Naive B cell (primary cell): ENCODE measurements around the gene THRAP3. TPM values are rescaled to one million over a fixed set of nuclear protein-coding genes. Genes with fewer than 3 reads are reported as not detected.
A peak's percentile ranks its signal among the peaks of the same experiment; 100 is the strongest.

Experiments
- ATAC-seq, 2 donors: fragments of 150-1000 bp; cut with Tn5 transposase; 2 replicates each; pipeline ENCODE4 v1.10.0; 2021; ENCODE audit warnings: low read depth in 2 of 2, mild to moderate bottlenecking in 2 of 2, moderate library complexity in 2 of 2
- DNase-seq: peaks from one replicate; pipeline ENCODE4 v3.0.0; 2022
- H3K27ac Mint-ChIP-seq, 6 donors: one replicate each; pipeline ENCODE4 v1.8.0; 2020 to 2022; ENCODE audit warnings: mild to moderate bottlenecking in 6 of 6, mixed read lengths in 6 of 6, moderate library complexity in 5 of 6, inconsistent platforms in 2 of 6
- H3K27me3 Mint-ChIP-seq, 3 donors: one replicate each; pipeline ENCODE4 v1.8.0; 2021 to 2022; ENCODE audit warnings: mixed read lengths in 3 of 3, mild to moderate bottlenecking in 1 of 3
- H3K36me3 Mint-ChIP-seq, 2 donors: one replicate each; pipeline ENCODE4 v1.8.0; 2020 to 2022; ENCODE audit warnings: mixed read lengths in 2 of 2, inconsistent platforms in 1 of 2, mild to moderate bottlenecking in 1 of 2
- H3K4me1 Mint-ChIP-seq, 3 donors: one replicate each; pipeline ENCODE4 v1.8.0; 2020 to 2022; ENCODE audit warnings: mixed read lengths in 3 of 3, inconsistent platforms in 1 of 3, mild to moderate bottlenecking in 1 of 3, moderate library complexity in 1 of 3
- H3K4me3 Mint-ChIP-seq, 8 donors: one replicate each; pipeline ENCODE4 v1.8.0; 2020 to 2022; ENCODE audit warnings: mild to moderate bottlenecking in 8 of 8, mixed read lengths in 8 of 8, moderate library complexity in 8 of 8, inconsistent platforms in 2 of 8
- H3K9me3 Mint-ChIP-seq, 7 donors: one replicate each; pipeline ENCODE4 v1.8.0; 2020 to 2022; ENCODE audit warnings: mixed read lengths in 7 of 7, mild to moderate bottlenecking in 5 of 7, inconsistent platforms in 2 of 7, moderate library complexity in 1 of 7
- polyA plus RNA-seq, 6 donors: library from polyadenylated mRNA; unstranded; fragments of 300-500 nt; fragmentation: Illumina TruSeq; gene quantifications; one replicate each; pipeline ENCODE4 v1.2.3, GENCODE V29; 2021; ENCODE audit warnings: low read depth in 6 of 6

THRAP3 gene
- polyA plus RNA-seq, 6 donors from 2014 or later, result 109 to 142 (median 131) TPM

DNA sequence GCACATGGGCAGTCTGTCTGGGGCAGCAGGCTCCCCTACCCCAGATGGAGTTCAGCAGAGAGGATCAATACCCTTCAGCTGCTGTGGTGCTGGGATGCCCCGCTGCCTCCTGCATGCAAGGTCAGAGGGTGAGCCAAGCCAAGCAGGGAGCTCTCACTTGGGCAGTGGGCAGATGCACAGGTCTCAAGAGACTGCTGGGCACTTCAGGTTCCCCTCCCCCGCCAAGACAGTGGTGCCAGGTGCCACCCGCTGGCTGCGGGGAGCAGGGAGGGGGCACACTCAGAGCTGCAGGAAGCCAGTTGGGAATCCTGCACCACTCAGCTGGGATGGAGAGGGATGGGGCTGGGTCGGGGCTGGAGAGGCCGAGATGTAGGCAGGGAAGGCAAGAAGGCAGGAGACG, 115.0 kb downstream of the THRAP3 start:
- no peak overlapping the region for H3K4me3 Mint-ChIP-seq

GRCh38 chr1:36339615-36340014, 115.4 kb downstream of the THRAP3 start:
- Mint-ChIP-seq H3K27me3 (no peaks in the 10 kb centered on the region), H3K27ac (peak overlapping the region in 1 of 6 donors; percentile 33), H3K36me3 (peaks cover 0 to 13% of the 10 kb centered on the region in 2 donors), H3K4me3 (no peak overlapping the region), H3K4me1 (peaks cover 4 to 21% (median 16%) of the 10 kb centered on the region in 3 donors), H3K9me3 (no peaks in the 10 kb centered on the region)
- ATAC-seq (no peak), DNase-seq (no peak)

More for the DNA sequence above, 115.0 kb downstream of the THRAP3 start:
- ATAC-seq, result no peak
- Mint-ChIP-seq H3K4me1 (peaks cover 4 to 21% (median 16%) of the 10 kb centered on the region in 3 donors), H3K27me3 (no peaks in the 10 kb centered on the region), H3K27ac (peak overlapping the region in 2 of 6 donors; percentile 33 to 34), H3K36me3 (peaks cover 0 to 12% of the 10 kb centered on the region in 2 donors), H3K9me3 (no peaks in the 10 kb centered on the region)
- DNase-seq, result no peak

DNA sequence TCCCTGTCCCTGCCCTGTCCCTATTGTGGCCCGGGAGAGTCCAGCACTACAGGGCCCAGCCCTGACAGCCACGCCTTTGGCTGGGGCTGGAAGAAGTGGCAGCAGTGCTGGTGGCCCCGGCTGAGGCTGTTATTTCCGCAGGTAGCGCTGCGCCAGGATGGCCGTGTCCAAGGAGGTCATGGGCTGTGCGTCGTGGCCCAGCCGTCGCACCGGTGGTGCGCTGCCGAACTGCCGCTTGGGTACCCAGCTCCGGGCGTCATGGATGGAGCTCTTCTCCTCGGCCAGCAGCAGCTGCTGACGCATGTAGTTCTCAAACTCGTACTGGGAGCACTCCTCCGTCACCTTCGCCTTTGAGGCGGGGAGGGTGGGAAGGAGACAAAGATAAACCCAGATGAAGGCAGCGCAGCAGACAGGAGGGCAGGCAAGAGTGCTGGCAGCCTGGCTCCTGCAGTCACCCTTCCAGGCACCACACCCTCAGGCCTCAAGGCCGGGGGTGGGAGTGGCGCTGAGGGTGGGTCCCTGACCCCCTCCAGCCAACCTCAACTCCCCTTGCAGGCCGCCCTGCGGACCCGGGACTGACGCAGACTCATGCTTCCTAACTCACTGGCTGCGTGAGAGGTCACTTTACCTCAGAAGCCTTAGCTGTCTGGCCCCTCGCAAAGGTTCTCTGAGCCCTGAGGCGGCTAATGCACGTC, 117.5 kb downstream of the THRAP3 start:
- no peaks in the 10 kb centered on the region for H3K27me3 Mint-ChIP-seq
- ATAC-seq (no peak), DNase-seq (no peak)
- no peak overlapping the region for H3K4me3 Mint-ChIP-seq
- H3K9me3 Mint-ChIP-seq, result no peaks in the 10 kb centered on the region
- H3K4me1 Mint-ChIP-seq, result peaks cover 4 to 21% (median 16%) of the 10 kb centered on the region in 3 donors
- H3K36me3 Mint-ChIP-seq, result peaks cover 0 to 21% of the 10 kb centered on the region in 2 donors
- no peak overlapping the region for H3K27ac Mint-ChIP-seq

DNA sequence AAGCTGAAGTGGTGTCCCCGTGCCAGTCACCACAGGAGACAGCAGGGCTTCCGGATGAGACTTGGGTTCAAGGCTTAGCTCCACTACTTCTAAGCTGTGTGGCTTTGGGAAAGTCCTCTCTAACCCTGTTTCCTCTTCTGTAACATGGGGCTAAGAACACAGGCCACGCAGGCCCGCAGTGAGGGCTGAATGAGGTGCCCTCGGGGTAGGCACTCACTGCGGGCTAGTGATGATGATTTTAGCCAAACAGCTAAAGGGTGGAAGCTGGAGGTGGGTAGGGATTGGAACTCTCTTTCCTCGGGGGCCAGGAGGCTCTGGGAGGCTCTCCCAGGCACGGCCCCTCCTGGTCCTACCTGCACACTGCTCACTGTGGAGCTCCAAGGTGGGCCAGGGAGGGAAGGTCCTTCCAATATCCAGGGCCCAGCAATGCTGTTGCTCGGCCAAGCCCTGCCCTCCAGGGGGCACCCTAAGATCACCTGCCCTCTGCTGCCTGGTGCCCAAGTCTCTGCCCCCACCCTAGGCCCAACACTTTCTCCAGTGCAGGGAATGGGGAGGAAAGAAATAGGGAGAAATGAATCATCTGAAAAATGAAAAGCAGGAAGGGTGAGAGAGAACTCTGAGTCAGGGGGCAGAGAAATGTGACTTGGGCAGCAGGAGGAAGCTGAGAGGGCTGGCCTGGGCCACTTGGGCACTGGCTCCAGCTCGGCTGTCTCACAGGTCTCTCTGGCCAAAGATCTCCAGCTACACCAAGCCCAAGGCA, 118.4 kb downstream of the THRAP3 start:
- DNase-seq, result peak; percentile 52
- Mint-ChIP-seq H3K36me3 (peaks cover 0 to 29% of the 10 kb centered on the region in 2 donors), H3K4me1 (peaks cover 4 to 17% (median 16%) of the 10 kb centered on the region in 3 donors), H3K9me3 (no peaks in the 10 kb centered on the region), H3K4me3 (peak overlapping the region in 1 of 8 donors; percentile 29), H3K27ac (peak overlapping the region in 1 of 6 donors; percentile 89), H3K27me3 (no peaks in the 10 kb centered on the region)
- peak; percentile 70 to 84 for ATAC-seq

- no peak for ATAC-seq
- DNase-seq, result no peak
- Mint-ChIP-seq H3K4me3 (no peak overlapping the region), H3K4me1 (peaks cover 4 to 15% (median 12%) of the 10 kb centered on the region in 3 donors), H3K36me3 (peaks cover 8 to 39% of the 10 kb centered on the region in 2 donors), H3K9me3 (no peaks in the 10 kb centered on the region), H3K27me3 (no peaks in the 10 kb centered on the region), H3K27ac (peak overlapping the region in 2 of 6 donors; percentile 24 to 38)
Observed at GRCh38 chr1:36343651-36344394, 119.6 kb downstream of the THRAP3 start.

DNA sequence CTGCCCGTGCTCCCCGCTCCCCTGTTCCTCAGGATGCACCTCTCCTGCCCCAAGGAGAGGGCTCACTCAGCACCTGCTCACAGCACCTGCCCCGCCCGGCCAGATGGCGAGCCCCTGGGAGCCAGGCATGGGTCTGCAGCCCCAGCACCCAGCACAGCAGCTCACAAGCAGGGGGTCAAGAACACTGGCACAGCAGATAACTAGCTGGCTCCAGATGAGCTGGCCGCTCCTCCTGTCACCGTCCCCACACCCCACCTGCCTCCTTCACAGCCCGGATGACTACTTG, 120.1 kb downstream of the THRAP3 start:
- H3K27me3 Mint-ChIP-seq, result no peaks in the 10 kb centered on the region
- H3K4me1 Mint-ChIP-seq, result peaks cover under 1 to 15% (median 8%) of the 10 kb centered on the region in 3 donors
- no peak for ATAC-seq
- no peak overlapping the region for H3K4me3 Mint-ChIP-seq
- no peak for DNase-seq
- H3K9me3 Mint-ChIP-seq, result no peaks in the 10 kb centered on the region
- H3K27ac Mint-ChIP-seq, result peak overlapping the region in 1 of 6 donors; percentile 59
- H3K36me3 Mint-ChIP-seq, result peaks cover 8 to 39% of the 10 kb centered on the region in 2 donors

GRCh38 chr1:36345353-36345752, 121.1 kb downstream of the THRAP3 start:
- H3K36me3 Mint-ChIP-seq, result peaks cover 8 to 38% of the 10 kb centered on the region in 2 donors
- H3K27ac Mint-ChIP-seq, result peak overlapping the region in 3 of 6 donors; percentile 26 to 62 (median 47)
- H3K4me1 Mint-ChIP-seq, result peaks cover 3 to 16% (median 6%) of the 10 kb centered on the region in 3 donors
- H3K9me3 Mint-ChIP-seq, result no peaks in the 10 kb centered on the region
- no peaks in the 10 kb centered on the region for H3K27me3 Mint-ChIP-seq
- ATAC-seq (no peak), DNase-seq (no peak)
- no peak overlapping the region for H3K4me3 Mint-ChIP-seq

GRCh38 chr1:36346741-36347370, 122.6 kb downstream of the THRAP3 start:
- ATAC-seq (no peak), DNase-seq (no peak)
- peaks cover 11 to 23% (median 14%) of the 10 kb centered on the region in 3 donors for H3K4me1 Mint-ChIP-seq
- peak overlapping the region in 1 of 8 donors; percentile 58 for H3K4me3 Mint-ChIP-seq
- H3K9me3 Mint-ChIP-seq, result no peaks in the 10 kb centered on the region
- H3K27ac Mint-ChIP-seq, result peak overlapping the region in 1 of 6 donors; percentile 59
- H3K27me3 Mint-ChIP-seq, result no peaks in the 10 kb centered on the region
- H3K36me3 Mint-ChIP-seq, result peaks cover 8 to 27% of the 10 kb centered on the region in 2 donors

- DNase-seq (no peak), ATAC-seq (peak in 1 of 2 donors; percentile 18)
- Mint-ChIP-seq H3K4me3 (no peak overlapping the region), H3K4me1 (peaks cover 14 to 30% (median 18%) of the 10 kb centered on the region in 3 donors), H3K9me3 (no peaks in the 10 kb centered on the region), H3K27me3 (no peaks in the 10 kb centered on the region), H3K27ac (peak overlapping the region in 1 of 6 donors; percentile 20), H3K36me3 (peaks cover 8 to 33% of the 10 kb centered on the region in 2 donors)
Observed at GRCh38 chr1:36349241-36349671, 125.0 kb downstream of the THRAP3 start.

- Mint-ChIP-seq H3K36me3 (peaks cover 8 to 30% of the 10 kb centered on the region in 2 donors), H3K4me3 (peak overlapping the region in 1 of 8 donors; percentile 28), H3K27ac (peak overlapping the region in 1 of 6 donors; percentile 76), H3K4me1 (peaks cover 14 to 30% (median 18%) of the 10 kb centered on the region in 3 donors), H3K27me3 (no peaks in the 10 kb centered on the region), H3K9me3 (no peaks in the 10 kb centered on the region)
- DNase-seq, result no peak
- ATAC-seq, result no peak
Observed at GRCh38 chr1:36349839-36350238, 125.6 kb downstream of the THRAP3 start.

DNA sequence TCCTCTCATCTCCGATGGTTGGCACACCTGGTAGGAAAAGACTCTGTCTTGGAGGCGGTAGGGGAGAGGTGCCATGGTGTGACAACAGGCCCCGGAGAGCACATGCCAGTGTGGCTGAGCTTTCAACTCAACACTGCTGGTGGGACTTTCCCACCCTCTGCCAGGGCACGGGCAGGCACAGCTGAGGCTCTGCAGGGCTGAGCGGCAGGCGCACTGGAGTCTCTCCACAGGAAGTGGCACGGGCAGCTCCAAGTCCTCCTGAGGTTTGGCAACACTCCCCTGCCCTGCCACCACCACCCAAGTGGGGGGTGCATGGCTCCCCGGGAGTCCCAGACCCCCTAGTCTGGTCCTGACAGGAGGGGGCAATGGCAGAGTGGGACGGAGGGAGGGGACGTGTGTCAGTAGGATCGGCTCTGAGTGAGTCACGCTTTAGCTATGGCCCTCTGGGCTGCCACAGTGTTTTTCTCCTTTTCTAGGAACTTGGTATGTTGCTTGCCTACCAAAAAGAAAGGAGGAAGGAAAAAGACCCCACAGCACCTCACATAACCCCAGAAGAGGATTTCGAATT, 126.5 kb downstream of the THRAP3 start:
- Mint-ChIP-seq H3K36me3 (peaks cover 8 to 25% of the 10 kb centered on the region in 2 donors), H3K4me3 (peak overlapping the region in 3 of 8 donors; percentile 8 to 55 (median 28)), H3K27ac (peak overlapping the region in 5 of 6 donors; percentile 48 to 88 (median 77)), H3K9me3 (no peaks in the 10 kb centered on the region), H3K27me3 (no peaks in the 10 kb centered on the region), H3K4me1 (peaks cover 14 to 30% (median 18%) of the 10 kb centered on the region in 3 donors)
- DNase-seq, result no peak
- peak; percentile 88 to 89 for ATAC-seq

DNA sequence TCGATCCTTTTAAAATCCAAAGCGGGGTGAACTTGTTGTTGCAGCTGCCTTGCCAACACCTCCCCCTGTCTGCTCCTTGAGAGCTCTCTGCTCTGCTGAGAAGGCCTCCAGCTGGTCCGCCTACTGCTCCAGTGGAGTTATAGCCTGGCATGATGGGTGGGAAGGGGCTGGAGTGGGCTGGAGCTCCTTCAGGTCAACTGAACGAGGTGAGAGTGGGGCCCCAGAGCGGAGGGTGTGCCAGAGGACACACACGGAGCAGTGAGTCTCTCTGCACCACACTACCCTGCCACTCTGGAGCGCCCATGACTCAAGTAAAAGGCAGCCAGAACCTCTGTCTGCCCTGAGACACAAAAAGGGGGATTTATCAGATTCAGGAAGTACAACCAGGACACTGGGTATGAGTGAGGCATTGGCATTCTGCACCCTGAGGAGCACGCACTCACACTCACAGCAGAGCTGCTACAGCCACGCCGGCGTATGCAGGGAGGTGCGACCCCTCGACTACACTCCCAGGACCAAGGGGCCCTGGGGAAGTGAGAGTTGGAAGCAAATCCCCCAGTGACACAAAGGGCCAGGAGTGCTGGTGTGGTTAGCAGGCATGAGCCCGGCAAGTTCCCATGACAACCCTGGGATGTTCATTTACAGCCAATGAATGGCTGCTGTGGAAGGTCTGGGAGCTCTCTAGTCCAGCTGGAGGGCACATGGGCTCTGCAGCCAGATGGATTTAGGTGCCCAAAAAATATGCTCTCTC, 127.2 kb downstream of the THRAP3 start:
- peak overlapping the region in 4 of 6 donors; percentile 42 to 82 (median 50) for H3K27ac Mint-ChIP-seq
- H3K4me1 Mint-ChIP-seq, result peaks cover 14 to 30% (median 18%) of the 10 kb centered on the region in 3 donors
- no peaks in the 10 kb centered on the region for H3K27me3 Mint-ChIP-seq
- DNase-seq (no peak), ATAC-seq (peak in 1 of 2 donors; percentile 15)
- H3K4me3 Mint-ChIP-seq, result peak overlapping the region in 1 of 8 donors; percentile 55
- no peaks in the 10 kb centered on the region for H3K9me3 Mint-ChIP-seq
- peaks cover 8 to 25% of the 10 kb centered on the region in 2 donors for H3K36me3 Mint-ChIP-seq
